HL-60 (cell line): ENCODE results near the gene TMPRSS6.

Source experiments
- GABPA ChIP-seq: IDR thresholded peaks from 2 replicates; pipeline ENCODE4 v1.6.1; 2012; ENCODE audit warnings: low read depth
- POLR2AphosphoS5 ChIP-seq: IDR thresholded peaks from 2 replicates; pipeline ENCODE4 v1.6.1; 2012; ENCODE audit warnings: low read depth
- TF ChIP-seq, protein P1 (sequence below): IDR thresholded peaks from 2 replicates; pipeline ENCODE4 v1.6.1; 2012; ENCODE audit warnings: low read depth; ENCODE audit not compliant: insufficient replicate concordance
- TF ChIP-seq, protein P2 (sequence below): IDR thresholded peaks from one replicate; pipeline ENCODE4 v1.5.1; 2011; ENCODE audit warnings: low read length, control low read depth, inconsistent platforms; ENCODE audit not compliant: insufficient read depth

DNA sequence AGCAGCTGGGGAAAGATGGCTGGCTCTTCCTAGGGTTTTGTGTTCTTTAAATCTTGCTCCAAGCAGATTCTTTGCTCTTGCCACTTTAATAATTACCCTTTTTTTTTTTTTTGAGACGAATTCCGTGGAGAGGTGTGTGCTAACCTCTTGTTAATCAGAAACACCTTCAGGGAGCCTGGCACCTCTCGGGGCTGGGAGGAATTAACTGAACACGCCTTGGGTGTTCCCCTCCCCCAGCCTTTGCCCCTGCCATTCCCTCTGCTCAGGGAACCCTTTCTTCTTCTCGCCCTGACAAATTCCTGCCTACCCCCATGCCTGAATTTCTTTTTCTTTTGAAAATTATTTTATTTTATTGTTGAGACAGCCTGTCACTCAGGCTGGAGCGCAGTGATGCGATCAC is 17.5 kb downstream of the TMPRSS6 start:
- no peak for TF ChIP-seq POLR2AphosphoS5
- no peak for TF ChIP-seq GABPA
- TF ChIP-seq, protein P1, sequence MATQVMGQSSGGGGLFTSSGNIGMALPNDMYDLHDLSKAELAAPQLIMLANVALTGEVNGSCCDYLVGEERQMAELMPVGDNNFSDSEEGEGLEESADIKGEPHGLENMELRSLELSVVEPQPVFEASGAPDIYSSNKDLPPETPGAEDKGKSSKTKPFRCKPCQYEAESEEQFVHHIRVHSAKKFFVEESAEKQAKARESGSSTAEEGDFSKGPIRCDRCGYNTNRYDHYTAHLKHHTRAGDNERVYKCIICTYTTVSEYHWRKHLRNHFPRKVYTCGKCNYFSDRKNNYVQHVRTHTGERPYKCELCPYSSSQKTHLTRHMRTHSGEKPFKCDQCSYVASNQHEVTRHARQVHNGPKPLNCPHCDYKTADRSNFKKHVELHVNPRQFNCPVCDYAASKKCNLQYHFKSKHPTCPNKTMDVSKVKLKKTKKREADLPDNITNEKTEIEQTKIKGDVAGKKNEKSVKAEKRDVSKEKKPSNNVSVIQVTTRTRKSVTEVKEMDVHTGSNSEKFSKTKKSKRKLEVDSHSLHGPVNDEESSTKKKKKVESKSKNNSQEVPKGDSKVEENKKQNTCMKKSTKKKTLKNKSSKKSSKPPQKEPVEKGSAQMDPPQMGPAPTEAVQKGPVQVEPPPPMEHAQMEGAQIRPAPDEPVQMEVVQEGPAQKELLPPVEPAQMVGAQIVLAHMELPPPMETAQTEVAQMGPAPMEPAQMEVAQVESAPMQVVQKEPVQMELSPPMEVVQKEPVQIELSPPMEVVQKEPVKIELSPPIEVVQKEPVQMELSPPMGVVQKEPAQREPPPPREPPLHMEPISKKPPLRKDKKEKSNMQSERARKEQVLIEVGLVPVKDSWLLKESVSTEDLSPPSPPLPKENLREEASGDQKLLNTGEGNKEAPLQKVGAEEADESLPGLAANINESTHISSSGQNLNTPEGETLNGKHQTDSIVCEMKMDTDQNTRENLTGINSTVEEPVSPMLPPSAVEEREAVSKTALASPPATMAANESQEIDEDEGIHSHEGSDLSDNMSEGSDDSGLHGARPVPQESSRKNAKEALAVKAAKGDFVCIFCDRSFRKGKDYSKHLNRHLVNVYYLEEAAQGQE: no peak
- TF ChIP-seq, protein P2, sequence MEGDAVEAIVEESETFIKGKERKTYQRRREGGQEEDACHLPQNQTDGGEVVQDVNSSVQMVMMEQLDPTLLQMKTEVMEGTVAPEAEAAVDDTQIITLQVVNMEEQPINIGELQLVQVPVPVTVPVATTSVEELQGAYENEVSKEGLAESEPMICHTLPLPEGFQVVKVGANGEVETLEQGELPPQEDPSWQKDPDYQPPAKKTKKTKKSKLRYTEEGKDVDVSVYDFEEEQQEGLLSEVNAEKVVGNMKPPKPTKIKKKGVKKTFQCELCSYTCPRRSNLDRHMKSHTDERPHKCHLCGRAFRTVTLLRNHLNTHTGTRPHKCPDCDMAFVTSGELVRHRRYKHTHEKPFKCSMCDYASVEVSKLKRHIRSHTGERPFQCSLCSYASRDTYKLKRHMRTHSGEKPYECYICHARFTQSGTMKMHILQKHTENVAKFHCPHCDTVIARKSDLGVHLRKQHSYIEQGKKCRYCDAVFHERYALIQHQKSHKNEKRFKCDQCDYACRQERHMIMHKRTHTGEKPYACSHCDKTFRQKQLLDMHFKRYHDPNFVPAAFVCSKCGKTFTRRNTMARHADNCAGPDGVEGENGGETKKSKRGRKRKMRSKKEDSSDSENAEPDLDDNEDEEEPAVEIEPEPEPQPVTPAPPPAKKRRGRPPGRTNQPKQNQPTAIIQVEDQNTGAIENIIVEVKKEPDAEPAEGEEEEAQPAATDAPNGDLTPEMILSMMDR: no peak
